Measurements from ENCODE around the gene CDC20.

GRCh38 chr1:43377831-43378230, 19.1 kb downstream of the CDC20 start:
- TF ChIP-seq CTCF (conservative IDR thresholded peaks at IDR 0.05; ENCODE audit: low read depth, low read length) (no peak), EZH2 (IDR thresholded peaks at IDR 0.05; ENCODE audit: borderline replicate concordance, low read depth, low read length, poor library complexity, severe bottlenecking) (no peak)
